Caki2 (cell line): ENCODE results near the gene ZNF629. TPM values are rescaled to one million over a fixed set of nuclear protein-coding genes. Genes with fewer than 3 reads are reported as not detected.
"Not testable (repeated sequence)": the region's sequence is repeated elsewhere in the genome, so short reads cannot be mapped to it uniquely, and the experiment has no call there.

Experiments used
- DNase-seq: peaks from one replicate; pipeline ENCODE4 v3.0.0-alpha.2; 2015; ENCODE audit warnings: low read depth
- in situ Hi-C: cut with HindIII; loops from 2 replicates; pipeline ENCODE4 v1.10.0; 2016; ENCODE audit warnings: low sequenced_read_pairs, low pct_unique_long_range_greater_than_20kb, mixed read lengths
- total RNA-seq: library from RNA; depleted of rRNA; stranded (reverse); fragments of >200 nt; shearing (Covaris generic); gene quantifications from 2 replicates; pipeline ENCODE4 v1.2.3, GENCODE V29; 2014; ENCODE audit warnings: low replicate concordance; rRNA removed

The ZNF629 gene
- total RNA-seq = 14.0 and 17.5 TPM in 2 replicates

DNA sequence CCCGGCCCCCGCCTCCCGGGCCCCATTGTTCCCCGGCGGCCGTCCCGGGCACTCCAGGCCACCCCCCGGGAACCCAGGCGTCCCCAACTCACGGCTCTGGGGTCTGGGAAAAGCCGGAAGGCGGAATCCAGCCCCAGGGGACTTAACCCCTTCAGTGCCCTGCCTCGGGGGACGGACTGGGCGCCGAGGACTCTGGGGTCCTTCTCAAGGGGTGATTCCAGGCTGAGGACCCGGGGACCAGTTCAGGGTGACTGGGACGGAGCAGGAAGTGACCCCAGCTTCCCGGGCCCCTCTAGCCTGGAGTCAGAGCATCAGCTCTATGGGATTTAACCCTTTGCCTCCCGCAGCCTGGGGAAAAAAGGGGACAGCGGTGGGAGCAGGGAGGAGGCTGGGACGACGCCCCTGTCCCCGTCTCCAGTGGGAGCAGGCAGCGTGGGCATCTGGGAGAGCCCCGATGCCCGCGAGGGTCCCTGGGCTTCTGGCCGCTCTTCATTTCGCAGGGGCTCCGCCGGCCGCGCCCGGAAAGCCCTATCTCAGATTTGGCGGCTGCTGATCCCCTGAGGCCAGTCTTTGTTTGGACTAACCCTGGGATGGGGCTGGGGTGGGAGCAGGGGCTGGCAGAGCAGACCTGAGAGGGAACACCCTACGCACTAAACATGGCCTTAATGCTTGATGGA is at the start of gene ZNF629:
TSS of gene ZNF629 (minus strand) at position 270 of the 677 bp plus-strand sequence. CDS start 2,723 bp downstream, outside the sequence.
- in situ Hi-C loops = no loop called here

GRCh38 chr16:30834130-30834740 is 47.2 kb upstream of the ZNF629 start:
- DNase-seq = no peak
- in situ Hi-C loops = no loop called here

More for the DNA sequence above, at the start of gene ZNF629:
- DNase-seq = peak; percentile 74

DNA sequence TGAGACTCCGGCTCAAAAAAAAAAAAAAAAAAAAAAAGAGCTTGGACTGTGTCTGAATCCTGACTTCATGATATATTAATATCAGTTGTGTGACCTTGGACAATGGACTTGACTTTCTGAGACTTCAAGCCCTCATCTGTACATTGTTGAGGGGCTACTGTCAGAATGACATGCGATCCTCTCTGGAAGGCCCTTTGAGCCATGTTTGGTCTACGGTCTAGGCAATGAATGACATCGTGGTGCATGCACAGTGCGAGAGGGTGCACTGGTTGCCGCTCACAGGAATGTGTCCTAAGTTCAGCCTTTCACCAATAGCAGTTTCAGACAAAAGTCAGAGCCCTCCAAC is 43.0 kb upstream of the ZNF629 start:
- no peak for DNase-seq
- in situ Hi-C loops = no loop called here

GRCh38 chr16:30829130-30830071 is 42.4 kb upstream of the ZNF629 start:
- DNase-seq = no peak
- in situ Hi-C loops = no loop called here

DNA sequence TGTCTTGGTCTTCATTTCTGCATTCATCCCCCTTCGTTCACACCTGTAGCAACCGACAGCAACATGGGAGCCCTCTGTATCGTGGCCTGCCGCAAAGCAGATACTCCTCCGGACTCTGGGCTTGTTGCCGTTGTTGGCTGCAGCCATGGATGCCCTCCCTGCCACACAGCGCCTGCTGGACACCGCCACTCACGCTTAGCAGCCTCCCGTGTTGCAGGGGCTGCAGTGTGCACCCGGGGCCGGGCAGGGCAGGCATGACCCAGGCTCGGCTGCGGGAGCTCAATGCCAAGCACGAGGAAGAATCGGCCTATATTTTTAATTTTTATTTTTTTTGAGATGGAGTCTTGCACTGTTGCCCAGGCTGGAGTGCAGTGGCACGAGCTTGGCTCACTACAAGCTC is 34.9 kb upstream of the ZNF629 start:
- DNase-seq = no peak
- in situ Hi-C loops = no loop called here

- in situ Hi-C loops, DNase-seq: not testable (repeated sequence)
Observed at GRCh38 chr16:30821441-30821840, 34.4 kb upstream of the ZNF629 start.

DNA sequence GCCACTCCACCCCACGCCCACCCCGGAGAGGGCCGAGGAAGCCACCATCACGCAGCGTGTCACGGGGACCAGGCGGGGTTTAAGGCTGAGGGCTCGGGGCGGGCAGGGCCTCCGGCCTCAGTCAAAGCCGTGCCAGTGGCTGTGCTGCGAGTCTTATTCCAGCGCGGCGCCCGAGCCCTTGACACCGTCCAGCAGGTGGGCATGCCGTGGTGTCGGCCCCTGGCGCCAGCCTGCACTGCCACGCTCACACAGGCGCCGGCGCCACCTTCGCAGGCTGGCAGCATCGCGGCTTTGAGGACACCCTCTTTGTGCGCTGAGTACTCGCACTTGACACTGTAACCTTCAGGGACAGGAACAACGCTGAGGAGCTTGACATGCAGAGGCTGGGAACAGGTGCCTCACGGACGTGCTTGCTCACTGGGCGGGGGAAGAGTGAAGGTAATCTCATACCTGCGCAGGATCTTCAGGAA is 34.0 kb upstream of the ZNF629 start:
- in situ Hi-C loops = no loop called here
- DNase-seq = no peak

DNA sequence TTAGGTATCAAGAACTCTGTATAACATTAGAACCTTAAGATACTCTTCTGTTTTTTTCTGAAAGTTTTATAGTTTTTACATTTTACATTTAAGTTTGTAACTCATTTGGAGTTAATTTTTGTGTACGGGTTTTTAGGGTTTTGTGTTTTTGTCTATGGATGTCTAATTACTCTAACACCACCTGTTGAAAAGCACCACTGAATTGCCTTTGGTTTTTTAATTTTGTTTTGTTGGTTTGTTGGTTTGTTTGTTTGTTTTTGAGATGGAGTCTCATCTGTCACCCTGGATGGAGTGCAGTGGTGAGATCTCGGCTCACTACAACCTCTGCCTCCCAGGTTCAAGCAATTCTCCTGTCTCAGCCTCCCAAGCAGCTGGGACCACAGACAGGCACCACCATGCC is 29.8 kb upstream of the ZNF629 start:
- in situ Hi-C loops = no loop called here
- no peak for DNase-seq

DNA sequence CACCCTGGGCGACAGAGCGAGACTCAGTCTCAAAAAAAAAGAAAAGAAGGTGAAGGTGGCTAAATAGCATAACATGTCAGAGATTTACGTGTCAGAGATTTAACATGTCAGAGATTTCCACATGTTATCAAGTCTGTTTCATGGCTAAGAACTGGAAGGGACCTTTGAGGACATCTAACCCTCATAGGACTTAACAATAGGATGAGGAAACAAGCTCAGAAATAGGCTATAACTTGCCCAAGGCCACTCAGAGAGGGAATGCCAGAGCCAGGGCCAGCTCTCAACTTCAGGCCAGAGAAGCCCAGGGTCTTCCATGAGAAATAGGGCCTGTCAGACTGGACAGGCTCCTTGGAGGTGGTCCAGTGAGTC is 26.8 kb upstream of the ZNF629 start:
- no peak for DNase-seq

DNA sequence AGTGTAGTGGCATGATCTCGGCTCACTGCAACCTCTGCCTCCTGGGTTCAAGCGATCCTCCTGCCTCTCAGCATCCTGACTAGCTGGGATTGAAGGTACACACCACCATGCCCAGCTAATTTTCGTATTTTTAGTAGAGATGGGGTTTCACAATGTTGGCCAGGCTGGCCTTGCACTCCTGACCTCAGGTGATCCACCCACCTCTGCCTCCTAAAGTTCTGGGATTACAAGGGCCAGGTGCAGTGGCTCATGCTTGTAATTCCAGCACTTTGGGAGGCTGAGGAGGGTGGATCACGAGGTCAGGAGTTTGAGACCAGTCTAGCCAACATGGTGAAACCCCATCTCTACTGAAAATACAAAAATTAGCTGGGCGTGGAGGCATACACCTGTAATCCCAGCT is 22.7 kb upstream of the ZNF629 start:
- not testable (repeated sequence) for DNase-seq
- in situ Hi-C loops = loop anchor here (10.0 kb wide), 1 partner anchor 65 kb away; no protein-coding TSS in a partner anchor

More for the DNA sequence above, 26.8 kb upstream of the ZNF629 start:
- in situ Hi-C loops = no loop called here

DNA sequence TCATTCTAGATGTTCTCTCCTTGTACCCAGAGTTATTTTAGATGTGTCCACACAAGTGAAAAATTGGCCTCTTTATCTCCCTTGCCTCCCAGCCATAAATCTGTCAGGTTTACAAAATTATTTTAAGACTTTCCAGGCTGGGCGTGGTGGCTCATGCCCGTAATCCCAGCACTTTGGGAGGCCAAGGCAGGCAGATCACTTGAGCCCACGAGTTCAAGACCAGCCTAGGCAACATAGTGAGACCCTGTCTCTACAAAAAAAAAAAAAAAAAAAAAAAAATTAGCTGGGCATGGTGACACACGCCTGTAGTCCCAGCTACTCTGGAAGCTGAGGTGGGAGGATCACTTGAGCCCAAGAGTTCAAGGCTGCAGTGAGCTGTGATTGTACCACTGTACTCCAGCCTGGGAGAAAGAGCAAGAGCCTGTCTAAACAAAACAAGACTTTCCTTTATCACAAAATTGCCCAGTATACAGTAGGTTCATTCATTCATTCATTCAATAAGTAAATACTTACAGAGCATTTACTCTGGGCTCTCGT is 22.0 kb upstream of the ZNF629 start:
- in situ Hi-C loops = loop anchor here (10.0 kb wide), 1 partner anchor 66 kb away; no protein-coding TSS in a partner anchor
- not testable (repeated sequence) for DNase-seq

DNA sequence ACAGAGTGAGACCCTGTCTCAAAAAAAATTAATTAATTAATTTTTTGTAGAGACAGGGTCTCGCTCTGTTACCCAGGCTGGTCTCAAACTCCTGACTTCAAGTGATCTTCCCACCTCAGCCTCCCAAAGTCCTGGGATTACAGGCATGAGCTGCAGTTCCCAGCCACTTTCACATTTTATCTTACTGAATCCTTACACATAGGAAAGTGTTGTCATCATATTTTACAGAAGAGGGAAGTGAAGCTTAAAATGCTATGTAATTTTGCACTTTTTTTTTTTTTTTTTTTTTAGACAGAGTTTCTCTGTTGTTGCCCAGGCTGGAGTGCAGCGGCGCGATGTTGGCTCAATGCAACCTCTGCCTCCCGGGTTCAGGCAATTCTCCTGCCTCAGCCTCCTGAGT is 21.1 kb upstream of the ZNF629 start:
- in situ Hi-C loops = loop anchor here (10.0 kb wide), 1 partner anchor 67 kb away; no protein-coding TSS in a partner anchor
- no peak for DNase-seq

GRCh38 chr16:30805370-30806169 is 18.6 kb upstream of the ZNF629 start:
- peak; percentile 86 for DNase-seq
- in situ Hi-C loops = loop anchor here (10.0 kb wide), 1 partner anchor 69 kb away; no protein-coding TSS in a partner anchor

- in situ Hi-C loops = loop anchor here (10.0 kb wide), 1 partner anchor 70 kb away; no protein-coding TSS in a partner anchor
- DNase-seq = no peak
Observed at GRCh38 chr16:30805056-30805369, 18.0 kb upstream of the ZNF629 start.

DNA sequence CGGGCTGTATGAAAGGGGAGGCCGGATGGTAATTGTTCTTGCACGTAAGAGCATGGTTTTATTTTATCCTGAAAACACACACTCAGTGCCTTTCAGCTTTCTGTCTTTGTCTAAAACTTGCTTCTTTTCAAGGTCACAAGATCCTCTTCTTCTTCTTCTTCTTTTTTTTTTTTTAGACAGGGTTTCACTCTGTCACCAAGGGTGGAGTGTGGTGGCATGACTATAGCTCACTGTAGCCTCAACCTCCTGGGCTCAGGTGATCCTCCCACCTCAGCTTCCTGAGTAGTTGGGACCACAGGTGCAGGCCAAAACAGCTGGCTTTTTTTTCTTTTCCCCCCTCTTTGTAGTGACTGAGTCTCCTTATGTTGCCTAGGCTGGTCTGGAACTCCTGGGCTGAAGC is 15.9 kb upstream of the ZNF629 start:
- in situ Hi-C loops = loop anchor here (10.0 kb wide), 1 partner anchor 72 kb away; no protein-coding TSS in a partner anchor
- no peak for DNase-seq

GRCh38 chr16:30797670-30798309 is 10.8 kb upstream of the ZNF629 start:
- no peak for DNase-seq
- in situ Hi-C loops = no loop called here

- in situ Hi-C loops = no loop called here
- DNase-seq = no peak
Observed at GRCh38 chr16:30794634-30795033, 7.6 kb upstream of the ZNF629 start.
